SH-SY5Y (cell line): Measurements from ENCODE around the gene ARHGEF28.

Experiments used
- GATA2 ChIP-seq: IDR thresholded peaks from 2 replicates; pipeline ENCODE4 v1.6.1; 2011; ENCODE audit warnings: mild to moderate bottlenecking, low read depth, low read length
- GATA3 ChIP-seq: IDR thresholded peaks from 2 replicates; pipeline ENCODE4 v1.6.1; 2011; ENCODE audit warnings: low read depth, mild to moderate bottlenecking, low read length, moderate library complexity

The ARHGEF28 gene

GRCh38 chr5:73939557-73939956 is 313.6 kb downstream of the ARHGEF28 start:
- TF ChIP-seq GATA3: no peak
- no peak for TF ChIP-seq GATA2

GRCh38 chr5:73940026-73940425 is 314.0 kb downstream of the ARHGEF28 start:
- TF ChIP-seq GATA3: no peak
- TF ChIP-seq GATA2: no peak

- no peak for TF ChIP-seq GATA3
- TF ChIP-seq GATA2: no peak
These were observed 314.8 kb downstream of the ARHGEF28 start for GRCh38 chr5:73940801-73941200.

GRCh38 chr5:73942783-73943182 is 316.8 kb downstream of the ARHGEF28 start:
- no peak for TF ChIP-seq GATA2
- TF ChIP-seq GATA3: no peak

GRCh38 chr5:73943397-73943796 is 317.4 kb downstream of the ARHGEF28 start:
- no peak for TF ChIP-seq GATA3
- no peak for TF ChIP-seq GATA2

- TF ChIP-seq GATA3 (no peak), GATA2 (no peak)
These were observed 318.6 kb downstream of the ARHGEF28 start for GRCh38 chr5:73944581-73944980.

GRCh38 chr5:73945505-73945904 is 319.5 kb downstream of the ARHGEF28 start:
- no peak for TF ChIP-seq GATA3
- no peak for TF ChIP-seq GATA2

GRCh38 chr5:73946278-73946677 is 320.3 kb downstream of the ARHGEF28 start:
- TF ChIP-seq GATA3 (no peak), GATA2 (no peak)

GRCh38 chr5:73946919-73947602 is 321.1 kb downstream of the ARHGEF28 start:
- no peak for TF ChIP-seq GATA3
- TF ChIP-seq GATA2: no peak

GRCh38 chr5:73947906-73948640 is 322.1 kb downstream of the ARHGEF28 start:
- no peak for TF ChIP-seq GATA3
- TF ChIP-seq GATA2: no peak

GRCh38 chr5:73948720-73949119 is 322.7 kb downstream of the ARHGEF28 start:
- TF ChIP-seq GATA2: no peak
- no peak for TF ChIP-seq GATA3

GRCh38 chr5:73950441-73950873 is 324.5 kb downstream of the ARHGEF28 start:
- TF ChIP-seq GATA3: no peak
- TF ChIP-seq GATA2: no peak

- TF ChIP-seq GATA2 (no peak), GATA3 (no peak)
These were observed 325.0 kb downstream of the ARHGEF28 start for GRCh38 chr5:73950912-73951430.

GRCh38 chr5:73952872-73953271 is 326.9 kb downstream of the ARHGEF28 start:
- no peak for TF ChIP-seq GATA3
- no peak for TF ChIP-seq GATA2

GRCh38 chr5:73954381-73954780 is 328.4 kb downstream of the ARHGEF28 start:
- no peak for TF ChIP-seq GATA3
- no peak for TF ChIP-seq GATA2

GRCh38 chr5:73955271-73955846 is 329.4 kb downstream of the ARHGEF28 start:
- no peak for TF ChIP-seq GATA2
- no peak for TF ChIP-seq GATA3
